GM12878 (cell line): Measurements from ENCODE around the gene GFRA1. TPM values are rescaled to one million over a fixed set of nuclear protein-coding genes. Genes with fewer than 3 reads are reported as not detected.

ENCODE experiments used
- ATAC-seq: fragments of 200-7000 bp; cut with Tn5 transposase; 3 replicates; pipeline ENCODE4 v1.9.1; 2020; ENCODE audit warnings: mild to moderate bottlenecking, moderate library complexity
- BruUV-seq: library from RNA; stranded (reverse); fragments of 400-500 nt; replicated peaks from 2 replicates; lab custom pipeline; 2021; lab: Mats Ljungman, UMichigan
- CTCF ChIA-PET: fragments of 300-600 bp; sonication (Branson Sonifier 250); formaldehyde crosslinking; extraction: SDS; loops from one replicate; lab custom pipeline; 2021; ENCODE audit warnings: inconsistent platforms; lab: Yijun Ruan, JAX
- POLR2A ChIA-PET: fragments of 350-600 bp; formaldehyde crosslinking; extraction: SDS; loops from one replicate; lab custom pipeline; 2021; ENCODE audit warnings: inconsistent platforms; lab: Charles Lee
- RAD21 ChIA-PET: fragments of 300-600 bp; sonication (Branson Sonifier 250); formaldehyde crosslinking; loops from one replicate; lab custom pipeline; 2023; ENCODE audit warnings: antibody characterized with exemption; ENCODE audit not compliant: unreplicated experiment; lab: Charles Lee
- SMC1A ChIA-PET: fragments of 300-600 bp; sonication (Branson Sonifier 250); formaldehyde crosslinking; loops from one replicate; lab custom pipeline; 2023; ENCODE audit not compliant: unreplicated experiment, uncharacterized antibody; lab: Charles Lee
- DNase-seq: peaks from one replicate; pipeline ENCODE4 v3.0.0-alpha.2; 2011; ENCODE audit warnings: low read depth, low spot score
- FAIRE-seq: peaks from 3 replicates; lab custom pipeline; 2011; peaks lifted over from hg19 to GRCh38; lab: Jason Lieb, UNC
- H2AFZ ChIP-seq: 2 replicates; pipeline ENCODE4 v1.6.0; 2011; ENCODE audit warnings: low read depth, low read length, control low read depth; ENCODE audit not compliant: control insufficient read depth
- H3K27ac ChIP-seq: 2 replicates; pipeline ENCODE4 v1.5.1; 2011; ENCODE audit warnings: control low read depth; ENCODE audit not compliant: control insufficient read depth, insufficient read depth
- H3K27me3 ChIP-seq, 2 experiments: replicated peaks in 1 of 2; 2 replicates each; pipeline versions ENCODE4 v1.6.0 to v1.6.1; 2011; ENCODE audit warnings: low read length in 1 of 2; ENCODE audit not compliant: control insufficient read depth in 2 of 2, insufficient read depth in 2 of 2
- H3K36me3 ChIP-seq, 2 experiments: 2 replicates each; pipeline ENCODE4 v1.5.1; 2011; ENCODE audit warnings: low read length in 1 of 2; ENCODE audit not compliant: control insufficient read depth in 2 of 2, insufficient read depth in 2 of 2
- H3K4me1 ChIP-seq: 2 replicates; pipeline ENCODE4 v1.6.1; 2011; ENCODE audit warnings: mild to moderate bottlenecking, low read length, moderate library complexity, mixed read lengths; ENCODE audit not compliant: control insufficient read depth, insufficient read depth
- H3K4me2 ChIP-seq: 2 replicates; pipeline ENCODE4 v1.6.0; 2011; ENCODE audit warnings: control low read depth; ENCODE audit not compliant: control insufficient read depth, insufficient read depth
- H3K4me3 ChIP-seq: fragments of 200-600 bp; sonication (generic); 2 replicates; pipeline ENCODE4 v1.5.1; 2016
- H3K79me2 ChIP-seq: 2 replicates; pipeline ENCODE4 v1.6.0; 2011; ENCODE audit warnings: low read length; ENCODE audit not compliant: control insufficient read depth, insufficient read depth
- H3K9ac ChIP-seq: 2 replicates; pipeline ENCODE4 v1.8.0; 2011; ENCODE audit warnings: low read length, control low read depth, mixed read lengths; ENCODE audit not compliant: control insufficient read depth, insufficient read depth
- H3K9me3 ChIP-seq: replicated peaks from 3 replicates; pipeline ENCODE4 v1.5.1; 2011; ENCODE audit warnings: mild to moderate bottlenecking, low read length; ENCODE audit not compliant: control insufficient read depth, insufficient read depth
- H4K20me1 ChIP-seq: 2 replicates; pipeline ENCODE4 v1.6.0; 2011; ENCODE audit not compliant: control insufficient read depth, insufficient read depth
- ASH2L ChIP-seq: fragments of 300-600, 200-600 bp; sonication (generic); IDR thresholded peaks from 2 replicates; pipeline ENCODE4 v1.6.1; 2017; ENCODE audit warnings: low read depth, mild to moderate bottlenecking, borderline replicate concordance
- ATF2 ChIP-seq: IDR thresholded peaks from 2 replicates; pipeline ENCODE4 v1.6.1; 2012; ENCODE audit warnings: low read length, inconsistent platforms
- BCL11A ChIP-seq: IDR thresholded peaks from 2 replicates; pipeline ENCODE4 v1.6.1; 2011; ENCODE audit warnings: low read depth, low read length
- CHD4 ChIP-seq: fragments of 200-600 bp; sonication (generic); IDR thresholded peaks from 2 replicates; pipeline ENCODE4 v1.6.1; 2016; ENCODE audit warnings: mild to moderate bottlenecking
- CREM ChIP-seq: IDR thresholded peaks from 2 replicates; pipeline ENCODE4 v1.6.1; 2014; ENCODE audit warnings: antibody characterized with exemption, low read depth
- MYB ChIP-seq: fragments of 150-350 bp; IDR thresholded peaks from 2 replicates; pipeline ENCODE4 v1.6.1; 2014; ENCODE audit warnings: mild to moderate bottlenecking, low read depth, low read length, borderline replicate concordance
- NFYA ChIP-seq: IDR thresholded peaks from 2 replicates; pipeline ENCODE4 v1.6.1; 2011; ENCODE audit warnings: low read depth, mild to moderate bottlenecking, low read length, improper control_type of control experiment, borderline replicate concordance
- NFYB ChIP-seq: IDR thresholded peaks from 2 replicates; pipeline ENCODE4 v1.6.1; 2011; ENCODE audit warnings: low read depth, mild to moderate bottlenecking, low read length, improper control_type of control experiment, moderate library complexity; ENCODE audit not compliant: insufficient read depth
- NR2C2 ChIP-seq: IDR thresholded peaks from 2 replicates; pipeline ENCODE4 v1.6.1; 2011; ENCODE audit warnings: borderline replicate concordance, low read depth; ENCODE audit not compliant: control insufficient read depth, insufficient read length
- POLR2AphosphoS5 ChIP-seq: IDR thresholded peaks from 2 replicates; pipeline ENCODE4 v1.6.1; 2011; ENCODE audit warnings: mild to moderate bottlenecking, low read length, inconsistent platforms
- TAF1 ChIP-seq: IDR thresholded peaks from 2 replicates; pipeline ENCODE4 v1.6.1; 2011; ENCODE audit warnings: mild to moderate bottlenecking, low read depth, low read length, borderline replicate concordance
- TBL1XR1 ChIP-seq: IDR thresholded peaks from 2 replicates; pipeline ENCODE4 v1.6.1; 2012; ENCODE audit warnings: low read depth, low read length, improper control_type of control experiment
- ZBTB11 ChIP-seq: fragments of 450-650 bp; formaldehyde crosslinking; IDR thresholded peaks from 2 replicates; pipeline ENCODE4 v1.5.0; 2022; ENCODE audit warnings: mild to moderate bottlenecking, missing genetic modification characterization
- ZNF217 ChIP-seq: fragments of 450-650 bp; IDR thresholded peaks from 2 replicates; pipeline ENCODE4 v1.6.1; 2017; ENCODE audit warnings: antibody characterized with exemption, mild to moderate bottlenecking
- ZNF24 ChIP-seq: fragments of 450-650 bp; IDR thresholded peaks from 2 replicates; pipeline ENCODE4 v1.6.1; 2017; ENCODE audit warnings: antibody characterized with exemption, mild to moderate bottlenecking
- WGBS: methylation state at CpG from one replicate; pipeline ENCODE4 v1.1.6; 2016; ENCODE audit warnings: low lambda C conversion rate; ENCODE audit not compliant: insufficient replicate concordance, insufficient coverage; ENCODE audit errors: missing lambda C conversion rate; 5-methylcytosine and 5-hydroxymethylcytosine counted together
- in situ Hi-C: fragments of 300-500 bp; cut with MboI; formaldehyde crosslinking; loops from 9 replicates; pipeline ENCODE4 v1.14.3; 2018; ENCODE audit warnings: mixed read lengths
- intact Hi-C: fragments of 100-400 bp; cut with micrococcal nuclease; formaldehyde crosslinking; loops from one replicate; pipeline ENCODE4 v1.14.2; 2022; ENCODE audit not compliant: unreplicated experiment
- polyA plus RNA-seq, 11 experiments: library from polyadenylated mRNA; depleted of rRNA in 4 of 11; unstranded in 6 of 11; stranded (reverse) in 5 of 11; fragments of >200 nt; fragmentation: Nextera tagmentation in 4 of 11; fragmentation: Illumina TruSeq in 1 of 11; extraction: Ambion mirVana in 4 of 11; extraction: Trizol in 1 of 11; gene quantifications; 1 replicate in 1 of 11; 2 replicates in 10 of 11; pipeline versions ENCODE4 v1.2.1 to v1.2.3, GENCODE V29; 2011 to 2016; ENCODE audit warnings: inconsistent platforms in 2 of 11, missing spikeins in 2 of 11, low read depth in 1 of 11
- total RNA-seq, 4 experiments: library from RNA; depleted of rRNA in 3 of 4; stranded (reverse); fragments of >200 nt in 3 of 4; fragmentation: Illumina TruSeq in 1 of 4; extraction: Trizol in 1 of 4; gene quantifications; 2 replicates each; pipeline versions ENCODE4 v1.2.1 to v1.2.3, GENCODE V29; 2013 to 2021

The GFRA1 gene
- total and polyA plus RNA-seq, 10 of the 15 experiments (the other 5 are each of a cell fraction or from before 2014, with no cell fraction given) = 0.05 to 0.19 TPM; not detected in 8

DNA sequence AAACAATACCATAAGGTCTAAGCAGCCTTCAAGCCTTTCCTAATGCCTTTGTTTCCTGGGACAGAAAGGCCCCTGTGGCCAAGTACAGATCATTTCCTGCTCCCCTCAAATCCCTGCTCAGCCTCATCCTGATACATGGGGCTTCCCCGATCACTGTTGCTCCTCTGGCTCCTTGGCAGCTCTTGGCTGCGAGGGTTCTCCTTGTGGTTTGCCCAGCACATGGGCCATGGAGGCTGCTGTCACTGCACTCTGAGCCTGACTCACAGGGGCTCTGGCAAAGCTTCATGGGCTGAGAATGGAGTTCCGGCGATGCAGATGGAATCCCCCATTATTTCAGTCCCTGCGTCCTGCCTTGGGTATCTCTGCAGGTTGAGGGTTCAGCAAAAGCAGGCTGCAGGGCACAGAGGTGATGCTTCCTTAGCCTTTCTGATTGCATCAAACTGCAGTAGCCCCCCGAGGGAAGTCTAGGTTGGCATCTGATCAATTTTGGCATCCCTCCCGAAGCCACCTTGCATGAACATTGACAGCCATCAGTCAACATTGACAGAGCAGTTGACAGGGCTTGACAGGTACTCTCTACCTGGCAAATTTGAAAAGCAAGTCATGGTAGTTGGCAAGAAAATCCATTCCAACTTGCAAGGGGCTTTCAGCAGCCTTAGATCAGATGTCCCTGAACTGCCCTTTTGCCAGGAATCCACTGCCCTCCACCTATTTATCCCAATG is 168.6 kb downstream of the GFRA1 start:
- intact Hi-C loops = no loop called here
- ChIA-PET RAD21 (no interaction called here), SMC1A (no interaction called here), CTCF (no interaction called here), POLR2A (no interaction called here)
- no peaks in the 10 kb centered on the region for H3K27me3 ChIP-seq
- H3K4me3 ChIP-seq = no peak overlapping the region
- H3K79me2 ChIP-seq = no peaks in the 10 kb centered on the region
- no peak for ATAC-seq
- H3K27ac ChIP-seq = no peak overlapping the region
- DNase-seq = no peak
- no TSS peak for BruUV-seq
- H2AFZ ChIP-seq = no peak overlapping the region
- no peaks in the 10 kb centered on the region for H3K36me3 ChIP-seq
- TF ChIP-seq NFYB (no peak), CREM (no peak), ZNF24 (no peak), ATF2 (no peak), POLR2AphosphoS5 (no peak), TAF1 (no peak), NR2C2 (no peak), MYB (no peak), NFYA (no peak), BCL11A (no peak), ZBTB11 (CRISPR knock-in tag) (no peak), CHD4 (no peak), ASH2L (no peak), ZNF217 (no peak), TBL1XR1 (no peak)
- FAIRE-seq = no peak
- no peak overlapping the region for H3K9ac ChIP-seq
- no peaks in the 10 kb centered on the region for H3K4me1 ChIP-seq
- no peaks in the 10 kb centered on the region for H4K20me1 ChIP-seq
- H3K9me3 ChIP-seq = no peaks in the 10 kb centered on the region
- H3K4me2 ChIP-seq = no peak overlapping the region
- 33% methylated on average over 7 of the region's 7 CpGs for WGBS
- in situ Hi-C loops = no loop called here
